ENCODE measurements around the gene USH2A. TPM values are rescaled to one million over a fixed set of nuclear protein-coding genes. Genes with fewer than 3 reads are reported as not detected.
A peak's percentile ranks its signal among the peaks of the same experiment; 100 is the strongest.

Gene USH2A
- total RNA-seq, 1 donor from 2014 or later, result 0.55 TPM

DNA sequence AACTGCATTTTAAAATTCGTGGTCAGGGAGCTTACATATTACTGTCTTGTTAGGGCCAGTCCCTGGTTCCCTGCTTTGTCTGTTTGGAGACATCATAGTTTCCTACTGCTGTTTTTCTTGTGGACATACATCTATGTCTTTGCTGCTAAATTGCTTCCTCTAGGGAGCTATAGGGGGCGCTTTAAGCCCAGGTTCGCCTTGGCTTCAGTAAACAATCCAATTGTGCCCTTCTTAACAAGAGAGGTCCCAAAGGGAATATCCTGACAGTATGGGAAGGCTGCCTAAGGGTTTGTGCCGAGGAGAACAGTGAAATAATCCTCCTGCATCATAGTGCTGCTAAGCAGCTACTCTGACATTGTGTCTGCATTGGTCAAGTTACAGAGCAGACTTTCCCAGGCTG lies 112.5 kb downstream of the USH2A start:
- H3K27ac Mint-ChIP-seq, result no peak overlapping the region
- H3K4me3 Mint-ChIP-seq (ENCODE audit: low read depth), result no peak overlapping the region
- no peak for DNase-seq (ENCODE audit: low spot score, unreplicated experiment)
- no peaks in the 10 kb centered on the region for H3K27me3 Mint-ChIP-seq
- TF ChIP-seq, protein P1, sequence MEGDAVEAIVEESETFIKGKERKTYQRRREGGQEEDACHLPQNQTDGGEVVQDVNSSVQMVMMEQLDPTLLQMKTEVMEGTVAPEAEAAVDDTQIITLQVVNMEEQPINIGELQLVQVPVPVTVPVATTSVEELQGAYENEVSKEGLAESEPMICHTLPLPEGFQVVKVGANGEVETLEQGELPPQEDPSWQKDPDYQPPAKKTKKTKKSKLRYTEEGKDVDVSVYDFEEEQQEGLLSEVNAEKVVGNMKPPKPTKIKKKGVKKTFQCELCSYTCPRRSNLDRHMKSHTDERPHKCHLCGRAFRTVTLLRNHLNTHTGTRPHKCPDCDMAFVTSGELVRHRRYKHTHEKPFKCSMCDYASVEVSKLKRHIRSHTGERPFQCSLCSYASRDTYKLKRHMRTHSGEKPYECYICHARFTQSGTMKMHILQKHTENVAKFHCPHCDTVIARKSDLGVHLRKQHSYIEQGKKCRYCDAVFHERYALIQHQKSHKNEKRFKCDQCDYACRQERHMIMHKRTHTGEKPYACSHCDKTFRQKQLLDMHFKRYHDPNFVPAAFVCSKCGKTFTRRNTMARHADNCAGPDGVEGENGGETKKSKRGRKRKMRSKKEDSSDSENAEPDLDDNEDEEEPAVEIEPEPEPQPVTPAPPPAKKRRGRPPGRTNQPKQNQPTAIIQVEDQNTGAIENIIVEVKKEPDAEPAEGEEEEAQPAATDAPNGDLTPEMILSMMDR (IDR thresholded peaks at IDR 0.05; ENCODE audit: unreplicated experiment), result peak; percentile 60
- H3K4me1 Mint-ChIP-seq (ENCODE audit: low read depth), result peaks cover 1% of the 10 kb centered on the region
- H3K36me3 Mint-ChIP-seq (ENCODE audit: insufficient read depth), result no peaks in the 10 kb centered on the region
- H3K9me3 Mint-ChIP-seq (ENCODE audit: low read depth), result peaks cover 10% of the 10 kb centered on the region

DNA sequence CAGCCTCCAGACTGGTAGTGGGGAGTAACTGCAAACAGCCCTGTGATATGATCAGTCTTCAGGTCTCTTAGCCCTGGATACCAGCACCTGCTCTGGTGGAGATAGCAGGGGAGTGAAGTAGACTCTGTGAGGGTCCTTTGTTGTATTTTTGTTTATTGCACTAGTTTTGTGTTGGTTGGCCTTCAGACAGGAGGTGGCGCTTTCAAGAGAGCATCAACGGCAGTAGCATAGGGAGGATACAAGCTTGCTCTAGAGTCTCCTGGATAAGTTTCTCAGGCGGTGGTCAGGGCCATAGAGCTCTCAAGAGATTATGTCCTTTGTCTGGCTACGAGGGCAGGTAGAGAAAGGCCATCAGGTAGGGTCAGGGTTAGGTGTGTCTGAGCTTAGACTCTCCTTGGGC lies 116.4 kb downstream of the USH2A start:
- H3K4me1 Mint-ChIP-seq (ENCODE audit: low read depth), result peaks cover 3% of the 10 kb centered on the region
- TF ChIP-seq, protein P1 (IDR thresholded peaks at IDR 0.05; ENCODE audit: unreplicated experiment), result no peak
- H3K27ac Mint-ChIP-seq, result no peak overlapping the region
- DNase-seq (ENCODE audit: low spot score, unreplicated experiment), result no peak
- no peaks in the 10 kb centered on the region for H3K27me3 Mint-ChIP-seq
- no peak overlapping the region for H3K4me3 Mint-ChIP-seq (ENCODE audit: low read depth)
- no peaks in the 10 kb centered on the region for H3K36me3 Mint-ChIP-seq (ENCODE audit: insufficient read depth)
- peaks cover 17% of the 10 kb centered on the region for H3K9me3 Mint-ChIP-seq (ENCODE audit: low read depth)

DNA sequence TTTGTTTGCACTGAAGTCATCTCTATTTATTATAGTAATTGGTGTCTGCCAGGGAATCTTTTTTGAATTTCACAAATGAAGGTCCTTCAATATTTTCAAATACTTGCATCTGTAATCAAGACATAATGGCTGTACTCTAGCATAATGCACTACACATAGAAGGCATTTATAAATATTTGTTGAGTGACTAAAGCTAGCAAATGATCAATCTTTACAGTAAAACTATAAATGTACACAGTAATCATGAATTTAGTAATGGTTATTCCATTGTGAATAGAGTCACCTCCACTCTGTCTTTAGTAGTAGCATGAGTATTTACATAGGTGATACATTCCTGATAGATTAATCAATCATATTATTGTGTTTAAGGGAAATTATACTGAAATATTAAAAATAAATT lies 119.6 kb downstream of the USH2A start:
- Mint-ChIP-seq H3K4me3 (ENCODE audit: low read depth) (no peak overlapping the region), H3K9me3 (ENCODE audit: low read depth) (peaks cover 17% of the 10 kb centered on the region), H3K4me1 (ENCODE audit: low read depth) (peaks cover 3% of the 10 kb centered on the region), H3K27me3 (no peaks in the 10 kb centered on the region), H3K27ac (no peak overlapping the region), H3K36me3 (ENCODE audit: insufficient read depth) (no peaks in the 10 kb centered on the region)
- DNase-seq (ENCODE audit: low spot score, unreplicated experiment), result no peak
- TF ChIP-seq, protein P1 (IDR thresholded peaks at IDR 0.05; ENCODE audit: unreplicated experiment), result no peak

DNA sequence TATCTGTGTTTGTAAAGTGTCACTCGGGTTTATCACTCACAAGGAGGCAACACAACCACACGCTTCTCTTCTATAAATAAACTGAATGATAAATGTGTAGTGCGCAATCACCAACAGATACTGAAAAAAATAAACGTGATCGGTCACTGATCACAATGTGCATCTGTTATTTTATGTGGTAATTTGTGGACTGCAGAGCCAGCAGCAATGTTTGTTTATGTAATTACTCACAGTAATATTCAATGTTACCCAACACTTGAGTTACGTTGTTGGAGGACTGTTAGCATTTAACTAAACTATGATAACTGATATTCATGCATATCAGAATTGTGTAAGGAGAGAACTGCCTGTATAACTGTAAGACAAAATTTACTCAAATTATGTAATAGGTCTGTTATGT lies 129.6 kb downstream of the USH2A start:
- no peak overlapping the region for H3K27ac Mint-ChIP-seq
- no peak overlapping the region for H3K4me3 Mint-ChIP-seq (ENCODE audit: low read depth)
- H3K4me1 Mint-ChIP-seq (ENCODE audit: low read depth), result no peaks in the 10 kb centered on the region
- TF ChIP-seq, protein P1 (IDR thresholded peaks at IDR 0.05; ENCODE audit: unreplicated experiment), result no peak
- DNase-seq (ENCODE audit: low spot score, unreplicated experiment), result no peak
- H3K9me3 Mint-ChIP-seq (ENCODE audit: low read depth), result no peaks in the 10 kb centered on the region
- no peaks in the 10 kb centered on the region for H3K36me3 Mint-ChIP-seq (ENCODE audit: insufficient read depth)
- no peaks in the 10 kb centered on the region for H3K27me3 Mint-ChIP-seq

DNA sequence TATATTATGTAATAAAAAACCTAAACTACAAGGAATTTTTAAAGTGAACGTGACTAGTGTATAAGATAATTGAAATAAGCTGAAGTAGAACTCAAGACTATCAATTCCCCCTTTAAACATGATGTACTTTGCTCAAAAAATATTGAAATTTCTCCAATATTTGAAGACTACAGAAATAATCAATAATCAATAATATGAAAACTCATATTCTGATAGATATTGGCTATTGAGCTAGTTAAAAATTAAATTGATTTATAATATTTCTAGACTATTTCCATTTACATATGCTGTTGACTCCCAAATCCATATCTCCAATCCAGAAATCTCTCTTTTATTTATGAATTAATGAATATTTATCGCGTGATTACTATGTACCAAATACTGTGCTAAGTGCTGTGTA lies 133.2 kb downstream of the USH2A start:
- peaks cover 7% of the 10 kb centered on the region for H3K9me3 Mint-ChIP-seq (ENCODE audit: low read depth)
- DNase-seq (ENCODE audit: low spot score, unreplicated experiment), result no peak
- H3K27ac Mint-ChIP-seq, result no peak overlapping the region
- no peaks in the 10 kb centered on the region for H3K27me3 Mint-ChIP-seq
- H3K4me1 Mint-ChIP-seq (ENCODE audit: low read depth), result no peaks in the 10 kb centered on the region
- H3K4me3 Mint-ChIP-seq (ENCODE audit: low read depth), result no peak overlapping the region
- TF ChIP-seq, protein P1 (IDR thresholded peaks at IDR 0.05; ENCODE audit: unreplicated experiment), result no peak
- peaks cover 1% of the 10 kb centered on the region for H3K36me3 Mint-ChIP-seq (ENCODE audit: insufficient read depth)
